GM13976 (cell line): ENCODE results near the gene SLC9A6.

Experiments used
- DNase-seq: peaks from one replicate; pipeline ENCODE4 v3.0.0; 2012; ENCODE audit warnings: low spot score
- in situ Hi-C: fragments of 300-500 bp; cut with MboI; formaldehyde crosslinking; loops from one replicate; pipeline ENCODE4 v1.12.0; 2022; ENCODE audit warnings: low sequenced_read_pairs, mixed read lengths, inconsistent platforms; ENCODE audit not compliant: unreplicated experiment
- TF ChIP-seq, protein P1 (sequence below): IDR thresholded peaks from 2 replicates; pipeline ENCODE4 v1.5.1; 2012; ENCODE audit warnings: borderline replicate concordance, mild to moderate bottlenecking; ENCODE audit not compliant: insufficient read depth; ENCODE audit errors: extremely low read depth, missing control alignments, control extremely low read depth

SLC9A6 gene

DNA sequence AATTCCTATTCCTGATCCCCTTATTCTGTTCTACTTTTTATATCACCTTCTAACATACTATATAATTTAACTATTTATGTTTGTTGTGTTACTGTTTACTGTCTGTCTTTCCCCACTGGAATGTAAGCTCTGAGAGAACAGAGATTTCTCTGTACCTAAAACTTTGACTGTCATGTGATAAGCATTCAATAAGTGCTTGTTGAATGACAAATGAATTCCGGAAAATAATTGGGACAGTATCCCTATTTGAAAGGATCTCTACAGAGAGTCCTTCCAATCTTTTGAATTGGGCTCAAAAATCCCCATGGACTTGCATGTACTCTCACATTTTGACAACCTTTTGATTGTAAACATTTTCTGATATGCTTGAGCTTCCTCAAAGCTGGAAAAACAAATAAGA, 9.8 kb upstream of the SLC9A6 start:
- DNase-seq, result no peak
- TF ChIP-seq, protein P1, sequence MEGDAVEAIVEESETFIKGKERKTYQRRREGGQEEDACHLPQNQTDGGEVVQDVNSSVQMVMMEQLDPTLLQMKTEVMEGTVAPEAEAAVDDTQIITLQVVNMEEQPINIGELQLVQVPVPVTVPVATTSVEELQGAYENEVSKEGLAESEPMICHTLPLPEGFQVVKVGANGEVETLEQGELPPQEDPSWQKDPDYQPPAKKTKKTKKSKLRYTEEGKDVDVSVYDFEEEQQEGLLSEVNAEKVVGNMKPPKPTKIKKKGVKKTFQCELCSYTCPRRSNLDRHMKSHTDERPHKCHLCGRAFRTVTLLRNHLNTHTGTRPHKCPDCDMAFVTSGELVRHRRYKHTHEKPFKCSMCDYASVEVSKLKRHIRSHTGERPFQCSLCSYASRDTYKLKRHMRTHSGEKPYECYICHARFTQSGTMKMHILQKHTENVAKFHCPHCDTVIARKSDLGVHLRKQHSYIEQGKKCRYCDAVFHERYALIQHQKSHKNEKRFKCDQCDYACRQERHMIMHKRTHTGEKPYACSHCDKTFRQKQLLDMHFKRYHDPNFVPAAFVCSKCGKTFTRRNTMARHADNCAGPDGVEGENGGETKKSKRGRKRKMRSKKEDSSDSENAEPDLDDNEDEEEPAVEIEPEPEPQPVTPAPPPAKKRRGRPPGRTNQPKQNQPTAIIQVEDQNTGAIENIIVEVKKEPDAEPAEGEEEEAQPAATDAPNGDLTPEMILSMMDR, result no peak
- in situ Hi-C loops, result no loop called here

DNA sequence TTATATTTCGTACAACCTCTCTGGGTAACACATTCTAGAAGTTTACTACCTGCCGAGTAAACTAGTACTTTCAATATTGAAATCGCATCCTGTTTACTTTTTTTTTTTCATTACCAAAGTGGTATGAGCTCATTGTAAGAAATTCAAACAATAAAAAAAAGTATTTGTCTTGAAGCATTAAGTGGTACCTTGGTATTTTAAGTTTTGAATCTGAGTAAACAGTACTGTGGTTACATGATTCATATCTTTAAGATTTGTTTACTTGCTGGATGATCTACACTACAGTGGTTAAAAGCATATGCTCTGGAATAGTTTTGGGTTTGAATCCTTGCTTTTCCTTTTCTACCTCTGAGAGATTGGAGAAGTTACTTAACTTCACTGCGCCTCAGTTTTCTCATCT, 7.6 kb upstream of the SLC9A6 start:
- in situ Hi-C loops, result no loop called here
- TF ChIP-seq, protein P1, result no peak
- no peak for DNase-seq

- no peak for DNase-seq
- TF ChIP-seq, protein P1, result no peak
- in situ Hi-C loops, result no loop called here
These were observed 4.2 kb upstream of the SLC9A6 start for GRCh38 chrX:135981010-135981409.

DNA sequence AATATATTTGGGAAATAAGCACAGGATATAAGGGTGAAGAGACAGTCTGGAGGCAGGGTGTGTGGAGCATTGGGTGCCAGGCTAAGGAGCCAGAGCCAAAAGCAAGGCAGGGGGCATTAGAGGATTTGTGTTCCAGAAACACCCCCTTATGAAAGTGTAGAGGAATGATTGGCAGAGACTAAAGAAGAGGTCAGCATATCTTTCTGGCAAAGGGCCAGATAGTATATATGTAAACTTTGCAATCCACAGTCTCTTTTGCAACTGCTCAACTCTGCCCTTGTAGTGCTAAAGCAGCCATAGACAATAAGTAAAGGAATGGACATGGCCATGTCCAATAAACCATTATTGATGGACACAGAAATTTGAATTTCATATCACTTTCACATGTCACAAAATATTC, 3.6 kb upstream of the SLC9A6 start:
- in situ Hi-C loops, result no loop called here
- TF ChIP-seq, protein P1, result no peak
- no peak for DNase-seq

DNA sequence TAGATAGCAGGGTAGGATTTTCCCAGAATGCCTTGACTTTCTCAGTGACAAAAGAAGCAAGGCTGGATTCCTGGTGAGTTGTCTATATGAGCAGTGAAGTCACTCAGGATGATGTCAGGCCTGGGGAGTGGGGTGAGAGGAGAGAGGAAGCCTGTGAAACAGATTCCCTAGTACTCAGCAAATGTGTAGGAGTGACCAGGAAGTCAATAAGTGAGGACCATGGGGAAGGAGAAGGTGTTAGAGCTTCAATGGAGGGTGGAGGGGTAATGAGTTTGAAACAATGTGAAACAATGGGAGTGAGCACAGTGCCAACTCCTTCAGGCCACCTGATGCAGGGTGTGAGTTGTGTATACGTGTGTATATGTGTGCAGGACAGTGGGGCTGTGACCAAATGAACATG, 2.4 kb upstream of the SLC9A6 start:
- TF ChIP-seq, protein P1, result no peak
- in situ Hi-C loops, result no loop called here
- DNase-seq, result no peak

- in situ Hi-C loops, result no loop called here
- no peak for DNase-seq
- TF ChIP-seq, protein P1, result no peak
These were observed 979 bp upstream of the SLC9A6 start for GRCh38 chrX:135984256-135984655.

DNA sequence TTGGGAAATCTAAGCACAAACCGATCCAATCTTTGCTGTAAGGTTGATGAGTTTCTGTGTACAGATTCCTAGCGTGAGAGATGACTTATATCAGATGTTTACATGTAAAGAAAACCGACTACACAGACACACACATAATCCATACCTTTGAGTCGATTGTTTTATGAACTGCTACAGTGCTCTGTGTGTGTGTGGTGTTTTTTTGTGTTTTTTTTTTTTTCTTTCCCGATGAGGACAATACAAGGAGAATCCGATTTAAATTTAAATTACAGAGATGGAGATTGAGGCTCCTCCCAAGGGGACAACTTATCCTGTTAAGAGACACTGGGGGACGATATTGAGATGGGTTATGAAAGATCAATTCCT, 461 bp upstream of the SLC9A6 start:
- TF ChIP-seq, protein P1, result no peak
- DNase-seq, result no peak

More for the DNA sequence above, 461 bp upstream of the SLC9A6 start:
- in situ Hi-C loops, result no loop called here
